Body of pancreas (tissue), 4 donors: ENCODE results near the gene COG3.

Experiments
- POLR2A ChIP-seq, 3 donors: fragments of 450-650 bp; IDR thresholded peaks; one replicate each; pipeline ENCODE4 v1.6.1; 2016; ENCODE audit warnings: antibody characterized with exemption in 3 of 3, mild to moderate bottlenecking in 2 of 3
- TF ChIP-seq, protein P1 (sequence below), 7 experiments: fragments of 450-650 bp in 4 of 7; fragments of 200-600 bp in 3 of 7; sonication (generic) in 3 of 7; IDR thresholded peaks; one replicate each; pipeline ENCODE4 v1.5.1; 2016 to 2019; ENCODE audit warnings: antibody characterized with exemption in 7 of 7

DNA sequence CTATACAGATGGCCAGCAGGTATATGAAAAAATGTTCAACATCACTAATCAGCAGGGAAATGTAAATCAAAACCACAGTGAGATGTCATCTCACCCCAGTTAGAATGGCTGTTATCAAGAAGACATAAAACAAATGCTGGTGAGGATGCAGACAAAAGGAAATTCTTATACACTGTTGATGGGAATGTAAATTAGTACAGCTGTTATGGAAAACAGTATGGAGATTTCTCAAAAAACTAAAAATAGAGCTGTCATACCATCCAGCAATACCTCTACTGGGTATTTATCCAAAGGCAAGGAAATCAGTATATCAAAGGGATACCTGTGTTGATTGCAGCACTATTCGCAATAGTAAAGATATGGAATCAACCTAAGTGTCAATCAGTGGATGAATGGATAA, 22.9 kb downstream of the COG3 start:
- TF ChIP-seq, protein P1, sequence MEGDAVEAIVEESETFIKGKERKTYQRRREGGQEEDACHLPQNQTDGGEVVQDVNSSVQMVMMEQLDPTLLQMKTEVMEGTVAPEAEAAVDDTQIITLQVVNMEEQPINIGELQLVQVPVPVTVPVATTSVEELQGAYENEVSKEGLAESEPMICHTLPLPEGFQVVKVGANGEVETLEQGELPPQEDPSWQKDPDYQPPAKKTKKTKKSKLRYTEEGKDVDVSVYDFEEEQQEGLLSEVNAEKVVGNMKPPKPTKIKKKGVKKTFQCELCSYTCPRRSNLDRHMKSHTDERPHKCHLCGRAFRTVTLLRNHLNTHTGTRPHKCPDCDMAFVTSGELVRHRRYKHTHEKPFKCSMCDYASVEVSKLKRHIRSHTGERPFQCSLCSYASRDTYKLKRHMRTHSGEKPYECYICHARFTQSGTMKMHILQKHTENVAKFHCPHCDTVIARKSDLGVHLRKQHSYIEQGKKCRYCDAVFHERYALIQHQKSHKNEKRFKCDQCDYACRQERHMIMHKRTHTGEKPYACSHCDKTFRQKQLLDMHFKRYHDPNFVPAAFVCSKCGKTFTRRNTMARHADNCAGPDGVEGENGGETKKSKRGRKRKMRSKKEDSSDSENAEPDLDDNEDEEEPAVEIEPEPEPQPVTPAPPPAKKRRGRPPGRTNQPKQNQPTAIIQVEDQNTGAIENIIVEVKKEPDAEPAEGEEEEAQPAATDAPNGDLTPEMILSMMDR (IDR thresholded peaks at IDR 0.05) = no peak
- TF ChIP-seq POLR2A (IDR thresholded peaks at IDR 0.05) = no peak
